HL-60/S4 (cell line): ENCODE results near the gene FCGR3B.
"Not testable (repeated sequence)": the region's sequence is repeated elsewhere in the genome, so short reads cannot be mapped to it uniquely, and the experiment has no call there.

Experiments used
- in situ Hi-C: fragments of 300-500 bp; cut with MboI; formaldehyde crosslinking; loops from 2 replicates; pipeline ENCODE4 v1.14.3; 2022; ENCODE audit warnings: low sequenced_read_pairs

The FCGR3B gene

GRCh38 chr1:161639203-161639602 lies 8.2 kb upstream of the FCGR3B start:
- in situ Hi-C loops, result not testable (repeated sequence)

DNA sequence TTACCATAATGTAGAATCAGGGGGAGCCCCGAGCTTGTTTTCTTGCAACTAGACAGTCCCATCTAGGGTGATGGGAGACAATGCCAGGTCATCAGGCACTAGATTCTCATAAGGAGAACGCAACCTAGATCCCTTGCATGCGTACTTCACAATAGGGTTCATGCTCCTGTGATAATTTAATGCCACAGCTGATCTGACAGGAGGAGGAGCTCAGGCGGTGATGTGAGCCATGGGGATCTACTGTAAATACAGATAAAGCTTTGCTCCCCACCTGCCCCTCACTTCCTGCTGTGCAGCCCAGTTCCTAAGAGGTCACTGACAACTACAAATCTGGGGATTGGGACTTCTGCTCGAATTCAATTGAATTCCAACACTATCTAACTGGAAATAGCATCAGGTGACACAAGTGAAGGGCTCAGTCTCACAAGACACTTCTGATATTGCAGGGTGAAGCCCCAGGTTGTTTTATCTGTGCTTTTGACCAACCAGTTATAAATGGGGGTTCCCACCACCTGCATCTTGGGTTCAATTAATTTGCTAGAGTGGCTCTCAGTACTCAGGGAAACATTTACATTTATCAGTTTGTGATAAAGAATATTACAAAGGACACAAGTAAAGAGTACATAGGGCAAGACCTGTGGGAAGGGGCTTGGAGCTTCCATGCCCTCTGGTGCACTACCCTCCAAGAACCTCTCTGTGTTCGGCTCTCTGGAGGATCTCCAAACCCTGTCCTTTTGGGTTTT lies 7.4 kb upstream of the FCGR3B start:
- in situ Hi-C loops, result not testable (repeated sequence)

DNA sequence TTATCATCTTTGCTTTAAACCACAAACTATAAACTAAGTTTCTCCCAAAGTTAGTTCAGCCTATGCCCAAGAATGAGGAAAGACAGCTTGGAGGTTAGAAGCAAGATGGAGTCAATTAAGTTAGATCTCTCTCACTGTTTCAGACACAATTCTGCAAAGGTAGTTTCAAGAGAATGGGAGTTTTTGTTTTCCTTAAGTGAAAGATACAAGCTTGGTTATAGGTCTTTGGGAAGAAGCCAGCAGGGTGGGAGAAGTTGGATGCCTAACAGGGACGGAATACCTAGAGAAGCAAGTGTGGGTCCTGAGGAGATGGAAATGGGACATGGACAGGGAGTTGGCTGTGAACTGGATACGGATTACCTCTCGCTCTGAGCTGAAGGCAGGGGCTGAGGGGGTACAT lies 6.0 kb upstream of the FCGR3B start:
- in situ Hi-C loops, result not testable (repeated sequence)

GRCh38 chr1:161636189-161636782 lies 5.3 kb upstream of the FCGR3B start:
- in situ Hi-C loops, result not testable (repeated sequence)

GRCh38 chr1:161634993-161635392 lies 4.0 kb upstream of the FCGR3B start:
- in situ Hi-C loops, result not testable (repeated sequence)

DNA sequence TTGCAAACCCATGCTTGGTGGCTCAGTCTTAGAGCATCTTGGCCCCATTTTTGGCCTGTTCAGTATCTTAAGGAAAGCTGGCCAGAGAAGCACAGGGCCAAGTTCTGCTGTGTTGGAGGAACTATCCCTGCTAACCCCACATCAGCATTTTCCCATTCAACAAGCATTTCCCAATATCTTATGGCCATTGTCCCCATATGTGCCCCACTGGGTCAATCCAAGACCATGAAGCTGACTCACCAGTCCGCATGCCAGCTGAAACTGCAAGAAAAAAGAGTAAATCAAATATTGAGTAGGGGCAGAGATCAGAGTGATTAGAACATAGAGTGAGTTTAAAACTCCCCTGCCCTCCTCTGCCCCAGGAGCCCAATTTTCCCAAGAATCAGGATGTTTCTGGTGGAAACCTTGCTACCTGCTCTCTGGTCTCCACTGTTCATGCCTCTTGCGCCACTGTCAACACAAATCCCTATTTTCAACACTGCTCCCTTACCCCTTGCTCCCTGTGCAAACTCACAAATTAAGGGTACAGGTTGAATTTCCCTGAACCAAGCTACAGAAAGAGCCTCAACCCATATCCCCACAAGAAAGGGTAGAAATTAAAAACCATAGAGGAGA lies 741 bp downstream of the FCGR3B start:
- in situ Hi-C loops, result not testable (repeated sequence)

- in situ Hi-C loops, result not testable (repeated sequence)
Observed at GRCh38 chr1:161626445-161627146, 4.4 kb downstream of the FCGR3B start.

DNA sequence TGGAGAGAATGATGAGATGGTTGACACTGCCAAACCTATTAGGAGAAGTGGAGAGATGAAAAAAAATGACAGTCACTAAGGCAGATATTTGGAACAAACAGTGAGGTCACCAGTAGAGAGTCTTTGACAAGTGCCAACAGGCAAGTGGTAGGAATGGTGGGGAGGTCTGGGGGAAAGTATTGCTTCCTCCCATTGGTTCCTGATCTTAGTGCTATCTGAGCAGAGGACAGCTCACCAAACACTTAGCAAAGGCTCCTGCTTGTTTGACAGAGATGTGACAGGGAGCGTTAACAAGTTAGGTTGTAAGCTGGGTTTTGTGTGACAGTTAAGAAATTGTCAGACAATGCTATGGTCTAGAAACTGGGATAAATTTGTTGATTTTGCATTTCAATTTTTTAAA lies 6.4 kb downstream of the FCGR3B start:
- in situ Hi-C loops, result not testable (repeated sequence)

DNA sequence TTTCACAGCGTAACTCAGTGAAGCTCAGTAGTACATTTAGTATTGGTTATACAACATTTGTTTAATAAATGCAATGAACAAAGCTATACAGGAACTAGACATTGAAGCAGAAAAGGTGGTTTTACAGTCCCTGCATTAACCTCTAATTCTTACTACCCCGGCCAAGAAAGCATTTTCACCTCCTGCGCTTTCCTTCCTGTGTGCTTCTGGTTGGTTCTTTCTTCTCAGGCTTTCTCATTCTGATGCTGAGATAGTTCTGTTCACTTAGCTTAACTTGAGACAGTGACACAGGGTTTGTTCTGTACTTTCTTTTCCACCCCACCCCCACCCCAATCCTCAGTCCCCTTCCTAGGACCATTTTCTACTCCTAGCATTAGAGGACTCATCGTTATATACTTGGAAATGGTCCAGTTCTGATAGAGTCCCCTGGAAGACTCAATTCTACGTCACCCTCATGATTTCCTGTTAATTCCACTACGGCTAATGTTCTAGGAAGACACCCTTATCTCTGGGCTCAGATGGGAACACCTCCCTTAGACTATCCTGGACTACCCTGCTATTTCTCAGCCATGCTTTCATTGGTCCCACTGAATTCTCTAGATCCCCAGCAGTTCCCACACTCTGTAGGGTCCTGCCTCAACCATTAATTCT lies 7.5 kb downstream of the FCGR3B start:
- in situ Hi-C loops, result not testable (repeated sequence)

- in situ Hi-C loops, result not testable (repeated sequence)
Observed at GRCh38 chr1:161622054-161622453, 8.9 kb downstream of the FCGR3B start.

DNA sequence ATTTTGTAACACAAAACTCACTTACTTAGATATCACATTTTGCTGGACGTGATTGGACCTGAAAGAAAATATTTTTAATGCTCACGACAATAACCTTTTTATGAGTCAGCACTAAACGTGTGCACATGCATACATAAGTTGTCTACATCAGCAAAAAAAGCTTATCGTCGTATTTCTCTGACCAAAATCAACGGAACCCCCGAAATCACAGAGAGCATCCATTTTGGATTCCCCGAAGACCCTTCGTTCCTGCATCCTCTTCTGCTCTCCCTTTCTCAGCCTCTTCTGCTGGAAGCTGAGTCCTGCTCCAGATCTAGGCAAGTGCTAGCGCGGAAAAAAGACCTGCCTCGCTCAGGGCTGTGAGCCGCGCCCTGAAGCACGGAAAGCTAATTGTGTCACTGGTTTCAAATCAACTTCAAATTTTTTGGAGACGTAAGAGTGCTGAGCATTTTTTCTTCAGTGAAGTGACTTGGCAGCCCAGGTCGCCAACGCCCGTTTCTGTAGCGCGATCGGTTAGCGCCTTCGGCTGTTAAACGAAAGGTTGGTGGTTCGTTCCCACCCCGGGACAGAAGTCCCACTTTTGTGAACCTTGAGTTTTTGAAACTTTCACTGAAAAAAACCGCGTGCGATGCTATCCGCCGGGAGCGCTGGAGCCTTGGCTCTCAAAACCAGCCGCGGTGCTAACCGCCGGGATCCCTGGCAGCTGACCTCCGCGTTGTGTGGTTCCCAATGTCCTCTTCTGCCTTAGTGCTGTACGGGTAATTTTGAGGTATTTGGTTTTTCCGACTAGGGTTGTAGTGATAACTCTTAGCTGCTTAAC lies 9.6 kb downstream of the FCGR3B start:
- in situ Hi-C loops, result not testable (repeated sequence)

- in situ Hi-C loops, result not testable (repeated sequence)
Observed at GRCh38 chr1:161620399-161620798, 10.6 kb downstream of the FCGR3B start.

GRCh38 chr1:161618517-161618916 lies 12.5 kb downstream of the FCGR3B start:
- in situ Hi-C loops, result not testable (repeated sequence)

DNA sequence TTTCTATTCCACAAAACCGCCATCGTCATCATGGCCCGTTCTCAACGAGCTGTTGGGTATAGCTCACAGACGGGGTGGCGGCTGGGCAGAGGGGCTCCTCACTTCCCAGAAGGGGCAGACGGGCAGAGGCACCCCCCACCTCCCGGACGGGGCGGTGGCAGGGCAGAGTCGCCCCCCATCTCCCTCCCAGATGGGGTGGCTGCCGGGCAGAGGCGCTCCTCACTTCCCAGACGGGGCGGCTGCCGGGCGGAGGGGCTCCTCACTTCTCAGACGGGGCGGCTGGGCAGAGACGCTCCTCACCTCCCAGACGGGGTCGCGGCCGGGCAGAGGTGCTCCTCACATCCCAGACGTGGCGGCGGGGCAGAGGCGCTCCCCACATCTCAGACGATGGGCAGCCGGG lies 14.6 kb downstream of the FCGR3B start:
- in situ Hi-C loops, result not testable (repeated sequence)

- in situ Hi-C loops, result not testable (repeated sequence)
Observed at GRCh38 chr1:161613142-161613514, 17.8 kb downstream of the FCGR3B start.

GRCh38 chr1:161612322-161613141 lies 18.4 kb downstream of the FCGR3B start:
- in situ Hi-C loops, result not testable (repeated sequence)

- in situ Hi-C loops, result not testable (repeated sequence)
Observed at GRCh38 chr1:161611866-161612321, 19.1 kb downstream of the FCGR3B start.

- in situ Hi-C loops, result not testable (repeated sequence)
Observed at GRCh38 chr1:161610198-161610597, 20.8 kb downstream of the FCGR3B start.
